HG02678 (cell line): ENCODE measurements around the gene KCNIP4.

Experiments used
- ATAC-seq: cut with Tn5 transposase; IDR thresholded peaks from one replicate; pipeline ENCODE4 v1.9.1; 2021; ENCODE audit warnings: mild to moderate bottlenecking, moderate library complexity; ENCODE audit not compliant: unreplicated experiment

KCNIP4 gene

GRCh38 chr4:21102667-21103066 is 845.9 kb downstream of the KCNIP4 start:
- no peak for ATAC-seq

DNA sequence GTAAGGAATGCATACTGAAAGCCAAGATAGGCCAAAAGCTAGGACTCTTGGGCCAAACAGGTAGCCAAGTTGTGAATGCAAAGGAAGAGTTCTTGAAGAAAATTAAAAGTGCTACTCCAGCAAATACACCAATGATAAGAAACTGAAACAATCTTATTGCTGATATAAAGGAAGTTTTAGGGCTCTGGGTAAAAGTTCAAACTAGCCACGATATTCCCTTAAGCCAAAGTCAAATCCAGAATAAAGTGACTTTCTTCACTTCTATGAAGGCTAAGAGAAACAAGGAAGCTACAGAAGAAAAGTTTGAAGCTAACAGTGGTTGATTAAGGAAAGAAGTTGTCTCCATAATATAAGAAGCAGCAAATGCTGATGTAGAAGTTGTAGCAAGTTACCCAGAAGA is 850.7 kb downstream of the KCNIP4 start:
- no peak for ATAC-seq

GRCh38 chr4:21097026-21097425 is 851.5 kb downstream of the KCNIP4 start:
- ATAC-seq, result no peak

- no peak for ATAC-seq
These were observed 856.0 kb downstream of the KCNIP4 start for GRCh38 chr4:21092531-21092930.

GRCh38 chr4:21090094-21090666 is 858.4 kb downstream of the KCNIP4 start:
- no peak for ATAC-seq

- no peak for ATAC-seq
These were observed 865.2 kb downstream of the KCNIP4 start for GRCh38 chr4:21083413-21083812.

DNA sequence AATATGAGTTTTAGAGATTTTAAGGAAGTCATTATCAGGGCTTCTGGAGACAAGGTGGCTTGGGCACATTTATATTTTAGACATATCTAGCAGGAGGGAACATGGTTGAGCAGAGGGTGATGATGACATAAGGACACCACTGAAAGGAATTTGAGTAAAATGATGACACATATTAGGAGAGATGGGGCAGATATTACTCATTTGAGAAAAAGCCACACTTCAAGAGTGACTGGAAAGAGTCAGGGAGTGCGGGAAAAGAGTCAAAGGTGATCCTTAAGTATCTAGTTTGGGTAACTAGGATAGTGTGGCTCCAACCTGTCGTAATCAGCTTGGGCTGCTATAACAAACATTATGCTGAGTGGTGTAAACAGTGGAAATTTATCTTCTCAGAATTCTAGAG is 870.6 kb downstream of the KCNIP4 start:
- ATAC-seq, result no peak

GRCh38 chr4:21067351-21067750 is 881.2 kb downstream of the KCNIP4 start:
- ATAC-seq, result no peak

DNA sequence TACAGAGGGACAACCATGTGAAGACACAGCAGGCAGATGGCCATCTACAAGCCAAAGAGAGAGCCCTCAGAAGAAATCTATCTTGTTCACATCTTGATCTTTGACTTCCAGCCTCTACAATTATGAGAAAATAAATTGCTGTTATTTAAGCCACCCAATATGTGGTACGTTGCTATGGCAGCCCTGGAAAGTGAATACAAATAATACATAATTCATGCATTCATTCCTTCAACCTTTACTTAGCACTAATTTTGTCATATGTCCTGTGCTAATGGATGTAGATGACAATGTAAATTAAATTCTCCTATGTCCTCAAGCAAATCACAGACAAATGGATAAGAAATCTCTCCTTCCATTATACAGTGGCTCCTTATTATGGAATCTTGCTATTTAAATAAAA is 886.7 kb downstream of the KCNIP4 start:
- ATAC-seq, result no peak

- no peak for ATAC-seq
These were observed 902.4 kb downstream of the KCNIP4 start for GRCh38 chr4:21046141-21046540.

- no peak for ATAC-seq
These were observed 903.5 kb downstream of the KCNIP4 start for GRCh38 chr4:21045119-21045518.

GRCh38 chr4:21041708-21042107 is 906.9 kb downstream of the KCNIP4 start:
- no peak for ATAC-seq

DNA sequence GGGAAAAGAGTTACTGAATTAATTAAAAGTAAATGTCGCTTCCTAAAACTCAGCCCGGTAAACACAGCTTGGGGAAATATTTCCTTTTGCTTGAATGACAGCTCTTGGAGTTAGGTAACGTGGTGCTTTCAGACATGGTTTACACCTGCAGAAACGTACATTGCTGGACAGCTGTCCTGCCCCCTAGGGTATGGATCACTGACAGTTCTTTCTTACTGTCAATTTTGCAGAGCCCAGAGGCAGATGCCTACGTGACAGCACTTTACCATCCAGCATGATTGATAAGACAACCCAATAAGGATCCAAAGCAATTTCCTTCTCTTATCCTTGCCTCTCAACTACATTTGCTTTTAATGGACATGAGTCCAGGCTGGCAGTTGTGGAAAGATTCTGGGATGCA is 913.8 kb downstream of the KCNIP4 start:
- no peak for ATAC-seq

DNA sequence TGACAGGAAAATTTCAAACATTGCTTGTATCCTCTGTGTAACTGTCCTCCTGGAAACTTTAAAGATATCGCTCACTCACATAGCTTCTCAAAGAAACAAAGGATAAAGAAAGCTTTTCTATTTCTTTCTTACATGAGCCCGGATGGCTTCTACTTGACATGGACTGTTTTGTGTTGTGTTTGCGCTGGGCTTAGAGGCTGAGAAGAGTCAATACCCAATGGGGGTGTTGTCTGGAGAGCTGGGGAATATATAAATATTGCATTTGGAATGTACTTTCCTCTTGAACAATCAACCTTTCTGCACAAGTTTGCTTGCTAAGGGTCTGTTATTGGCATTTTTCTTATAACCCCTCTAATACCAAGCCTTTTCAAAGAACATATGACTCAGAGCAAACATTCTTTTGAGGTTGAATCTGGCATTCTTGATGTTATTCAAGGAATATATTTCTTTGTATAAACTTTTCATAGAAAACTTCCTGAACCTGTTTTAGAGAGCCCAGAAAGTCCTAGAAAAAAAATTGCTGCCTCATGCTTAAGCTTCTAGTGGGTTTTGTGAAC is 916.4 kb downstream of the KCNIP4 start:
- no peak for ATAC-seq

DNA sequence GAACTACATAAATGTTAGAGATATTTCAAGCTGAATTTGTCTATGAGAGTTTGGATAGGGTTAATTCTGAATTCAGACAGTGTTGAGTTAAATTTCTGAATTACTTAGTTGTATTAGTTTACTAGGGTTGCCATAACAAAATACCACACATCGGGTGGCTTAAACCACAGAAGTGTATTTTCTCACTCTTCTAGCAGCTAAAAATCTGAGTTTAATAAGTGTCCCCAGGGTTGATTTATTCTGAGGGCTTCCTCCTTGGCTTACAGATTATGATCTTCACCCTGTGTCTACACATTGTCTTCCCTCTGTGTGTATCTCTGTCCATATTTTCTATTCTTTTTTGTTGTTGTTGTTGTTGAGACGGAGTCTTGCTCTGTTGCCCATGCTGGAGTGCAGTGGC is 929.8 kb downstream of the KCNIP4 start:
- no peak for ATAC-seq

GRCh38 chr4:21013501-21013900 is 935.1 kb downstream of the KCNIP4 start:
- ATAC-seq, result no peak

GRCh38 chr4:21012851-21013331 is 935.7 kb downstream of the KCNIP4 start:
- ATAC-seq, result no peak

GRCh38 chr4:21011106-21011505 is 937.5 kb downstream of the KCNIP4 start:
- no peak for ATAC-seq

DNA sequence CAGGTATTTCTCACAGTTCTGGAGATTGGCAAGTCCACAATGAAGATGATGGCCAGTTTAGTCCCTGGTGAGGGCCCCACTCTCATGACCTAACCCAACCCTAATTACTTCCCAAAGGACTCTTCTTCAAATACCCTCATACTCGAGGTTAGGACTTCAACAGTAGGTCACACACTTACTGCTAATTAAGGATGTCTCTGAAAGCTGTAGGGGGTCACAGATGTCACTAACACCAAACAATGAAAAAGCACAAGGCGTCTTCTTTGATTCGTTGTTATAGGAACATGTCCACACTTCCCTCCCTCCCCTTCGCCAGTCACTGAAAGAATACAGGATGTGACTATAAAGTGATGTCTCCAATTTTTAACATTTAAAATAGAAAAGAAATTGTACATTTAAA is 938.6 kb downstream of the KCNIP4 start:
- no peak for ATAC-seq

DNA sequence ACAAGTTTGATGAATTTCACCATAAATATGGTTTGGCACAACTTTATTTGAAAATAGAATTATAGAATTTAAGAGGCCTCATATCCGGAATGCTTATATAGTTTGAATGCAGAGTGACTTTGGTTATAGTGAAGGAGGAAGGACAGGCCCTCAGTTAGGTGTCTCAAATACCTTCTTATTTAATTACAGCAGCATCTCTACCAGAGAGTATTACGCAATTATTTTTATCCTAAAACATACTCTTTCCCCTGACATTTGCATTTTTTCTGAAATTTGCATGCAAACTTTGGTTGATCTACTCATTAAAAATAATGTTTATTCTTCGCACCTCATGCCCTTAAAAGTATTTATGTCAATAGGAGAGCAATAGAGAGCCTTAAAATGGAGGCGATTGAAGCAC is 942.9 kb downstream of the KCNIP4 start:
- ATAC-seq, result no peak

GRCh38 chr4:21002976-21003375 is 945.6 kb downstream of the KCNIP4 start:
- ATAC-seq, result no peak

GRCh38 chr4:21002286-21002685 is 946.3 kb downstream of the KCNIP4 start:
- ATAC-seq, result no peak

DNA sequence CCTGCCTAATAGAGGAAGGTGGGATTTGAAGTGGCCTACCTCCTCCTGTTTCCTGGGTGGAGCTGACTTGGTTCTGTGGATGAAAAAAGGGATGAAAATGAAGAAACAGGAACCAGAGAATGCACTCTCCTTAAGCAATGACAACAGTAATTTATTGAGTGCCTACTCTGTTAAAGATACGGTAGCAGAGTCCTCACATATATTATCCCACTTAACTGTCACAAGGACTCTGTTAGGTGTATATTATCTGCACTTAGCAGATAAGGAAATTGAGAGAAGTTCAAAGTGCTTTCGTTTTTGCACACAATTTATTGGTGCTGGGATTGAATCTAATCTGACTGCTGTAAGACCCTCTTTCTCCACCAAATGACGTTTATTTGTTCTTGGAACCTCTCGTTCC is 947.1 kb downstream of the KCNIP4 start:
- ATAC-seq, result no peak
